Measurements from ENCODE around the gene PTPN5.
"Not testable (repeated sequence)": the region's sequence is repeated elsewhere in the genome, so short reads cannot be mapped to it uniquely, and the experiment has no call there.

PTPN5 gene

DNA sequence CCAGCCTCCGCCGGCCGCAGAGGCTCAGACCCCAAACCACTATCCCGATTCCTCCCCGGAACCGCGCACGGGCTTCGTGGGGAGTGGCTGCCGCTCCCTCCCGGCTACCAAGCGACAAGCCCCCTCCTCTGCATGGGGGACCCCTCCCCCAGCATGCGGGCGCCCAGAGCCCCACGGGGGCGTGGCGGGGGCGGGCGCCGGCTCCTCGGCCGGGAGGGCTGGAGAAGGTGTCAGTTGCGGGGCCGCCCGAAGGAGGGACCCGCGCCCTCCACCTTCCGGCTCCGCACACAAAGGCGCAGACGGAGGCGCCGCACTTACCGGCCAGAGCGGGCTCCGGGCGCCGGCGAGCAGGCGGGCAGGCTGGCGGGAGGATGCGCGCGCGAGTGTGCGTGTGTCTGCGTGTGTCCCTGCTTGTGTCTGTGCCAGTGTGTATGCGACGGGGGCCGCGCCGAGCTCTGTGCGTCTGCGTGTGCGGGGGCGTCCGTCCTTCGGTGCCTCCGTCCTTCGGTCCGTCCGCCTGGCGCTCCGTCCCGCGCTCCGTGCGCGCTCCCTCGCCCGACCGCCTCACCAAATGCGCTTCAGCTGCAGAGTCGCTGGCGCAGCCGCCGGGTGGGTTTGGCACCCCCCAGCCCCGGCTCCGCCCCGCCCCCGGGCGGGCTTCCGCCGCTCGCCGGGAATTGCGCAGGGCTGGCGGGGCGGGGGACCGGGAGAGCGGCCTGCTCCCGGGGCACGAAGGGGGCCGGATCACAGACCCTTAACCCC is at the start of gene PTPN5:
Gene PTPN5, minus strand, starts transcription at position 592 of the 762 bp plus-strand sequence. CDS start 19,840 bp downstream, outside the sequence.
- no peak for DNase-seq

DNA sequence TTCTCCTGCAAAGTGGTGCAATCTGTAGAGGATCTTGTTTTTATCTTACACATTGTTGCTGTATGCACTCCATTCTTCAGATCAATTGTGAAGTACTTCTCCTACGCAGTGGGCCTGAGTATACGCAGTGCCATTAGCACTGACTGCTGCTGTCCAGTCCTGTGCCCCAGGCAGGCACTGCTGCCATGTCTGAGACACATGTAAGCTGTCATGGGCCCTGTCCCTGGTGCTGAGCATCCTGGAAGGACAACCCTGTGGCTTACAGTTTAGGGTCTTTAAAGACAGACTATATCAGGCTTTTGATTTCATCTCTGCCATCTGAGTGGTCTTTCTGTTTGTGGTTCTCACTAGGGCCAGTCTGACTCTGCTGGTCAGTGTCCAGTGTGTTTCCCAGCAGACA is 44.8 kb upstream of the PTPN5 start:
- DNase-seq, result no peak

DNA sequence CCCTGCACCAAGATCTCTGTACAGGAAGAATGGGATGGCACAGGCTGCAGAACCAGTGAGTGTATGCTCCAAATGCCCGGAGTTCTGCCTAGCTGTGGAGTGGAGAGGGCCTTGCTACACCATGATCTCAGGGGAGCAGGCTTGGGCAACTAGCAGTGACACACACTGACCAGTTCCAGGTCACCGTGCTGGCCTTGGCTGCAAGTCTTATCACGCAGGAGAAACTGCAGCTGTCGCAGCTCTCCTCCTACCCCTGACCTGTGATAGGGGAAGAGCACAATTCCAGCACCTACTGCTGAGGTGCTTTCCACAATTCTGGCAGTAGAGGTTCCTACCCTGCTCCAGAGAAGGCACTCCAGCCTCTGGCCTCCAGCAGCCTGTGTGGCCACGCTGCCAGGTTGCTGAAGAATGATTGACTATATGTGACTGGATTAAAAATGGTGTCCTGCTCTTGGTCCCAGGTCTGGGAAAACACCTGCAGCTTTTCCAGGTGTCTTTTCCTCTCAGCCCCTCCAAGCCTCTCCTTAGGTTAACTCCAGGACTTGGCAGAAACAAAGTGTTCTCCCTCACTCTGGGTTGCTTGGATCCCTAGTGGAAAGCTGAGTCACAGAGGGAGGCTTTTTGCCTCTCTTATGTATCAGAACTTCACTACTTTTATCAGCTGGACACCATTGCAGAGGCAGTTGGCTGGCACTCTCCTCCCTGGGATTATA is 43.3 kb upstream of the PTPN5 start:
- no peak for DNase-seq

DNA sequence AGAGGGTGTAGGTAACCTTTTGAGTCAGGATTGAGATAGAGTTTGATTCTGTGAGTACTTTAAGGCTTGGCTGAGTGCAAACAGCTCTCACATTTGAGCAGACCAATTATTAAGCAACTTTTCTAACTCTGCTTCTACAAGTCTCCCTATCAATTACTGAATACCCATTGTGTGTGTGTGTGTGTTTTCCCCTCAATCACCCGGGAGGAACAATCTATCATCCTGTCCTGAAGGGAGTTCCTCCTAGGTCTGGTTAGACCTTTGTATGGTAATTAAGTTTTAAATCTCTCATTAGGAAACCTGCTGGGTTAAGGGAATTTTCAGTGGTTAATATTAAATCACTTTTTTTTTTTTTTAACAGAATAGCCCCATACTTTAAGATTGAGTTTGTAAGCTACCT is 28.6 kb upstream of the PTPN5 start:
- DNase-seq, result not testable (repeated sequence)

DNA sequence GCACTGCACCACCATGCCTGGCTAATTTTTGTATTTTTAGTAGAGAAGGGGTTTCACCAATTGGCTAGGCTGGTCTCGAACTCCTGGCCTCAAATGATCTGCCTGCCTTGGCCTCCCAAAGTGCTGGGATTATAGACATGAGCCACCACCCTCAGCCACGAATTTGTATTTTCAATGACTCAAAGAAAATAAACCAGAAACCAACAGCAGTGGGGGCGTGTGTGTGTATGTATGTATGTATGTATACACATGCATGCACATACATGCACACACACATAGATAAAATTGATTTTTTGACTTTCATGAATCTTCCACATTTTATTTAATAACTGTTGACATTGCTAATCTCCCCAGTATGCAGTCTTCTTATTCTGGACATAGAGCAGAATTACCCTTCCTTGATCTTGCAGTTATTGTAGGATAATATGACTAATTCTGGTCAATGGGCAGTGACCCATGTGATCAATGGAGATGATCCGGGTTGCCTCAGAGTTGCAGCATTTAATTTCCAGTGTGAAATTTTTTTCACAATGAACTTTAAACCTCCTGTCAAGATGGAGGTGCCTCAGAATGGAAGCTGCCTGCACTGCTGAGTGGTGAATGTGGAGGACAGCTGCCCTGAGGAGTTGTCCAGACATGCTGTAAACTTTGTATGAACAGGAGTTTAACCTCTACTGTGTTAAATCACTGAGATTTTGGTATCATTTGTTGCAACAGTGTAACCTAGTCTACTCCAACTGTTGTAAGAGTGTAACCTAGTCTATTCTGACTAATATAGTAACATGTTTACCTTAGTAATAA is 12.8 kb upstream of the PTPN5 start:
- DNase-seq, result no peak

DNA sequence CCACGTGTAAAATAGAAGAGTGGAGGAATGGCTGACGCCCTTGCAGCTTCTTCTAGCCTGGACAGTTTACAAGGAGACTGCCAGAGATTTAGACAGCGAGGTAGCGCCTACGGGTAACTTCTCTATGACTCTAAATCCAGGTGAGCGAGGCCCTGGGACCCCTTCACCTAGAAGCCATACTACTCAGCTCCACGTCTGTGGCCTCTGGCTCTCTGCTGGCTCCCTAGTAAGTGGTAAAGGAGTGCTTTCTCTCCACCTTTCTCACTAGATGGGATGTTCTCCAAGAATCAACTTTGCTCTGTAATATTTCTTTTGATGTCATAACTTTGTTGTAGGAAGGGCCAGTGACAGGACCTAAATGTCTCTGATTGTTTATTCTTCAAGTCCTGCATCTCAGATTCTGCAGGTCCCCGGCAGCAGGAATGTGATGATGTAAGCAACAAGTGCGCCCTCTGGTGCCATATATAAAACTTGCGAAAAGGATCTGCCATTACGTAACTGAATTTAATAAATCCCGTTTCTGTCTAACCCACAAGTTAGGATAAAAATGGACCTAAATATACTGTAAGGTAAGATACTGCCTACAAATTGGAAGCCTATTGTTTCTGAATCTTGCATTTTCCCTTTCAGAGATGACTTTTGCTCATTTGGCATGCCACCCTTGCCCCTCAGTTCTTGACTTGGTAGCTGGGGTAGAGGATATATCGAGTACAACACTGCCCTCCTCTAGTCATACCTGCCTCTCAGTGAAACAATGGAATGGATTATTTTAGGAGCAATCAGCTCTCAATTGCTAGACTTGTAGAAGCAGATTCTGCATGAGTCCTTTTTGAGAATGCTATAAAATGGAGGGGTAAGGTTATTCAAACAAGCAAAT is 11.0 kb upstream of the PTPN5 start:
- DNase-seq, result no peak

DNA sequence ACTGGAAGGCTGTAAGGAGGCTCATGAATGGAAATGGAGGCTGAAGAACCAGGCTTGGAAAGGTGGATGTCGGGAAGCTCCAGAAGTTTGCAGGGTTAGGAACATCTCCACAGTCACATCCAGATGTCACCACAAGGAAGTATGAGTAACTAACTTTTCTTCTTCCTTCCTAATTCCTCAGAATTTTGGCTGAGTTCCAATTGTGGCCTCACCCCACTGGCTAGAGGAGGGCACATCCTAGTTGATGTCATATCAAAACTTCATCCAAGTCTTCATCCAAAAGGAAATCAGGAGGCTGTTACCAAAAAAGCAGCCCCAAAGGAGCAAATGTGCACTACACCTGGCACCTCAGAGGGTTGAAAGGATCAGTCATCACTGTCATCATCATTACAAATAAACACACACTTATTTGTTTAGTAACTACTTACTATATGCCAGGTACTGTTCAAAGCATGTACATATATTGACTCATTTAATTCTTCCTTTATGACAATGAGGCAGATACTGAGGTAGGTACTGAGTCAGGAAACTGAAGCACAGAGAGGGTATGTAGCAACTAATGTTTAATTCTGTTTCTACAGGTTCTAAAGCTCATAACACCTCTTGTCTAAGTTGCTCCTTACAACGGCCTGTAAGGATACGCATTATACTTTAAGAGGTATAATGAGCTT is 7.3 kb upstream of the PTPN5 start:
- no peak for DNase-seq

DNA sequence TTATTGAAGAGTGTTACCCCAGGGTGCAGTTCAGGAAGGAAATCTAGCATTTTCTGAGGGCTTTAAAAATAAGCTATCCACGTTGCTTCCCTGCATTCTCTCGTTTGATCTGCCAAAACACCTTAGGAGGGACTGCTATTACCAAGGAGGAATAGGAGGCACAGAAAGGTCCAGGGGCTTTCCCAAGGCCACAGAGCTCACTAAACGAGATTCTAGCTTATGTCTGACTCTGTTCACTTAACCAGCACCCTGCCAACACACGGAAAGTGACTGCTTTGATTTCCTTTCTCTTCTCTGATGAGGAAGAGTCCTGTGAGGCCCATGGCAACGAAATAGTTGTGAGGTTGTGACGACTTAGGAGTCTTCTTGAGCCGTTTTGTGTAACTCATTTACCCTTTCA is 3.4 kb upstream of the PTPN5 start:
- DNase-seq, result no peak

DNA sequence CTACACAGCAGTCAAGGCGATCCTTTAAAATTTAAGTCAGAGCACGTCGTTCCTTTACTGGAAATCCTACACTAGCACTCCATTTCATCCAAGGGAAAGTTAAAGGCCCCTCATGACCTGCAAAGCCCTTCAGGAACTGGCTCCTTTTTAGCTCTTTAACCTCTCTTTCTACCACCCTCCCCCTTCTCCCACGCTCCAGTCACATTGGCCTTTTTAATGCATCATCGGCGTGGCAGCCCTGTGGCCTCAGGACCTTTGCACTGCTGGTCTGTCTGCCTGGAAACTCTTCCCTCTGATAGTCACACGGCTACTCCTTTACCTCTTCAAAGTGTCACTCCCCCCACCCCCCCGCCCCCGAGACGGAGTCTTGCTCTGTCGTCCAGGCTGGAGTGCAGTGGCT is 1.2 kb upstream of the PTPN5 start:
- DNase-seq, result no peak

DNA sequence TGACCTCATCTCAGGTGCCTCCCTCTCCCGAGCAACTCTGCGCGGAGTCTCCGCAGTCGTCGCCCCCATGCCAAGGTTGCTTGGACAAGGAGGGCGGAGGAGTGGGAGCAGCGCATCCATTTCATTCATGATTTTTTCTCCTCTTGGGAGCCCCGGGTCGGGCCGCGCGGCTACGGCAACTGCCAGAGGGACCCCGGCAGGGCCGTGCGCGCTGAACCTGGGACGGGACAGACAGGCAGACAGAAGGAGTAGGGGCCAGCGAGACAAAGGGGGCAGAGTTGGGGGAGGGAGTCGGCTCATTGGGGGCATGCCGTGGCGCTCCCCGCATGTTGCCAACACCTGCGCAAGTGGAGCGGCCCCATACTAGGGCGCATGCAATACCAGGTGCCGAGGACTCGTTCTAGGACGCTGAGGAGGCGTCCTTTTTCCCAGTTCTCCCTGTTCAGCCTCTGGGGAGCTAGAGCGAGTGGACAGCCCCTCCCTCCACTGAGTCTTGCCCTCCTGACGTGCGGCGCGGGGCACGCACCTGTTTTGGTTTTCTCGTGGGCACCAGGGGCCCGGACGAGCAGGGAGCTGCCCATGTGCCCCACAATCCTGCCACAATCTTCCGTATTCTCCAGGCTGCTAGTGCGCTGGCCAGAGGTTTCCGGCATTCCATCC is 501 bp upstream of the PTPN5 start:
- no peak for DNase-seq

DNA sequence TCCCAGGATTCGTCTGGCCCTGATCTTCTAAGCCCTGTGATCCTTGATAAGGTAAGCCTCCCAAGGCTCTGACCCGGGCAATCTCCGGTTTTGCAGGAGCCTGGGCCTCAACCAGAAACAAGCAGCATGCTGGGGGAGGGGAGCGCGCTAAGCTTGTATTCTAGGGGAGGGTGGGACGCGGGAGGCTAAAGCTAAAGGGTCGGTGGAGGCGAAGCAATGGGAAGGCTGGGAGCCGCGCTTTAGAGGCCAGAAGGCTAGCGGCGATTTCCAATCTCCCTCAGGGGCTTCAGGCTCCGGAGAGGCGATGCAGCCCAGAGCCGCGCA is 753 bp downstream of the PTPN5 start:
- DNase-seq, result no peak

DNA sequence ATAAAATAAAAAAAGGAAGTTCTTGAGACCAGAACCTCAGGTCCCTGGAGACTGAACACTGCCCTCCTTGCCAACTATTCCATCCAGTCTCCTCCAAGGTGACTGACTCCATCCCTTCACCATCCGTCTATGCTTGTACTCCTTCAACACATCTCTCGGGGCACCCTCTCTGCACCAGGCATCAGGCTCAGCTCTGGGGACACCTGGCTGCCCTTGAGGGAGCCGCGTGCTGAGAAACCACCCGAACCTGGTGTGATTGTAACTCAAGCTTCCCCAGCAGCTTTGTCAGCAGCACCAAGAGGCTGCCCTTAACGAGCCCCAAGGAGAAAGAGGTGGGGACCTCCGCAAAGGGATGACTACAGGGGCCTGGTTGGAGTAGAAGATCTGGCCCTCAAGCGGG is 1.7 kb downstream of the PTPN5 start:
- no peak for DNase-seq

DNA sequence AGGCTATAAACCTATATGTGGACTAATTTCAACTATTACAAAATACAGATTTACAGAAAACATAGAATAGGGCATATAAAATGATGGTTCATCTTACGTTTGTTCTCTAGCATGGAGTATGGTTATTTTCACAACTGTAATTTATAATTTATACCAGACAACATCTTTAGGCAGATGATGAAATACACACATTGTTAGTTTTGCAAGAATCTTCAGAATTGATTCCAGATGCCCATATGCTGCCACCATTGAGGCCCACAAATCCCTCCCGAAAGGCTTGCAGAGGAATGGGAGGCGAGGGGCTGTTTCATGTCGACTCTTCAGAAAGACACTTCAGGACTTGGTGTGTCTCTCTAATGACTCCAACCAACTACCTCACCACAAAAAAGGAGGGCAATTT is 6.2 kb downstream of the PTPN5 start:
- no peak for DNase-seq

DNA sequence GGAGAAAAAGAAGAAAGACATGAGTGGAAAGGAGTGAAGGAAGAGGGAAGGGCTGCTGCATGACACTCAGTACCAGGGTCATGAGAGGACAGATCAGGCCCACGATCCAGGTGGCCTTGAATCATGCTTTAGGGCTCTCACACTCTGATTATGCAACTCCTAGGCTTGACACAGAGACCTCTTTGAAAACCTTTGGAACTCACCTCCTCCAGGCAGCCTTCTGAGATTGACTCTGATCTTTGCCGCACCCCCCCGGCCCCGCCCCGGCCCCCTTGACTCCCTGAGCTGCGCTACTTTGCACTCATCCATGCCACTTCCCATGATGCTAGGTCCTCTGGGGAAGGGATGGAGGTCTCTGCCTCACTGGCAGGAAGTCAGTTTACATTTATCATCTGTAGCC is 10.7 kb downstream of the PTPN5 start:
- no peak for DNase-seq

DNA sequence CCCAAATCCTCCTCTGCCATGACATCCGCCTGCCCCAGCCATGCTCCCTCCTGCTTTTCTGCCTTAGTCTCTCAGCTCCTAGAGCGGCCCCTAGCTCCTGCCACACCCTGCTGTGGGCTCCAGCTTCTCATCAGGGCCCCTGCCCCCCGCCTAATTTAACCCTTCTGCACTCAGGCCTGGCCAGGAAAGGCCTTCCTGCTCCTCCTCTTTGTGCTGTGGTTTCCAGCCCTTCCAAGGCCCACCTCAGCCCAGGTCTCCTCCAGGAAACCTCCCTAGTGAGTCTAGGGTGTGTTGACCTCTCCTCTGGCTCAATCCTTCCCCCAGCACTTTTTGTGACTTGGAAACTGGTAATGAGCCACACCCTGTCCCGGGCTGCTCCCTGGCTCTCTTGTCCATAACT is 11.3 kb downstream of the PTPN5 start:
- DNase-seq, result no peak

DNA sequence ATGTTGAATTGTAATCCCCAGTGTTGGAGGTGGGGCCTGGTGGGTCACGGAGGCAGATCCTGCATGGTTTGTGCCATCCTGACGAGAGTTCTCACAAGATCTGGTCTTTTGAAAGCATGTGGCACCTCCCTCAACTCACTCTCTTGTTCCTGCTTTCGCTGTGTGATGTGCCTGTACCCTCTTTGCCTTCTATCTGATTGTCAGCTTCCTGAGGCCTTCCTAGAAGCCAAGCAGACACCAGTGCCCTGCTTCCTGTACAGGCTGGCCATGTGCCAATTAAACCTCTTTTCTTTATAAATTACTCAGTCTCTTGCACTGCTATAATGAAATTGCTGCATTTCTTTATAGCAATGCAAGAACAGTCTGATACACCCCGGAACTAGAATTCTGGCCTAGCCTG is 13.1 kb downstream of the PTPN5 start:
- DNase-seq, result no peak

DNA sequence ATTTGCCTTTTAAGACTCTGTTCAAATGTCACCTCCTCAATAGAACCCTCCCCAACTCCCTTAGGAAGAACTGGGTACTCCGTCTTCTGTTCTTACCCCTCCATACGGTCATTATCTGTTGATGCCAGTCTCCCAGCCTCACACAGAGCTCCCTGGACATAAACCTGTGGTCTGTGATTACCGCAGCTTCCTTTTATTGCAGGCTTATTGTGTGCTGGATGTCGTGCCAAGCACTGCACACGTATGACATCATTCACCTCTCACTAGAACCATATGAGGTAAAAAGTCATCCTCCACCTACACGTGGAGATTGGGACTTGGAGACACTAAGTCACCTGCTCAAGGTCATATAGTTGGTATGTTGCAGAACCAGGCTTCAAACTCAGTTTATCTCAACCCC is 15.3 kb downstream of the PTPN5 start:
- no peak for DNase-seq

DNA sequence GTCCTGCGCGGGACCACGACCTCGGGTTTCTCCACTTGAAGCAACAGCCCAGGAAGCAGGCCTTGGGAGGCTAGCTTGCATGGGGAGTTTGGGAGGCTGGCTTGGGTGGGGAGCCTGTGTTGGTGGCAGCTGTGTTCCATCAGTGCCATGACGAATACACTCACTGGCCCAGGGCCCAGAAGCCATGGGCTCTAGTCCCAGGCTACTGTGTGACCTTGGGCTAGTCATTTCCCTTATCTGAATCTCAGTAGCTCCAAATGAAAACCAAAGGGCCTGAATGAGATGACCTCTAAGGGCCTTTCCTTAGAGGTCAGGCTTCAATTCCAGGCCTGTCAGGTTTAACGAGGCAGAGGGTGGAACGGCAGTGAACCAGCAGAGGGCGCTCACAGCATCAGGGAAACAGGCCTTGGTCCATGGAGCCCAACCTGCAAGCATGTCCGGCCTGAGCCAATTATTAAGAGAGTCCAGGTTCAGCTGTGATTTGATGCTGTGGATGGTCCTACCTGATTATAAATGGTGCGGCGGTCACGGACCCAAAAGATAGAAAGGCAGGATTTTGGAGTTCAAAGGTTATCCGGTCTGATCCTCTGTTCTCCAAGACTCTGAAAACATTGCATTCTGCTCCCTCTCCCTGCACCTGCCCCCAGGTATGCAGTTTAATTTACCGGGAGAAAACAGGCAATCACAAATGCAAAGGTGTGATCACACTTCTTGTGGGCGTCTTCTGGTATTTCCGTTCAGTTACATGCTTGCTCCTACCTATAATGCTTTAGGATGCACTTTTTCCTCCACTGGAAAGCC is 15.9 kb downstream of the PTPN5 start:
- peak; percentile 52 for DNase-seq

DNA sequence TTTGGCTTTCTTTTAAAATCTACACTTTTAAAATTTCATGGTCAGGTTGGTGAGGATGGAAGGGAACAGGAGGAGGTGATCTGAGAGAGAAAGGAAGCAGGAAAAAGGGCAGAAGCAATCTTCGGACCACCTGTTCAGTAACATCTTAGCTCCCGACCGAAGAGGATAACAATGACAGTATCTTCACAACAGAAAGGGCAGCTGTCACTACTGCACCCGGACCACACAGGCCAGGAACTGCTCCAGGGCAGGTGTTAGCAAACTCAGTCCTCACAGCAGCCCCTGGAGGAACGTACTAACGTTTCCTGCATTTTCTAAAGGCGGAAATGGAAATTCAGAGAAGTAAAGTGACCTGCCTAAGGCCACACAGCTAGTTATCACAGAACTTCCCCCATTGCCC is 16.8 kb downstream of the PTPN5 start:
- DNase-seq, result no peak

DNA sequence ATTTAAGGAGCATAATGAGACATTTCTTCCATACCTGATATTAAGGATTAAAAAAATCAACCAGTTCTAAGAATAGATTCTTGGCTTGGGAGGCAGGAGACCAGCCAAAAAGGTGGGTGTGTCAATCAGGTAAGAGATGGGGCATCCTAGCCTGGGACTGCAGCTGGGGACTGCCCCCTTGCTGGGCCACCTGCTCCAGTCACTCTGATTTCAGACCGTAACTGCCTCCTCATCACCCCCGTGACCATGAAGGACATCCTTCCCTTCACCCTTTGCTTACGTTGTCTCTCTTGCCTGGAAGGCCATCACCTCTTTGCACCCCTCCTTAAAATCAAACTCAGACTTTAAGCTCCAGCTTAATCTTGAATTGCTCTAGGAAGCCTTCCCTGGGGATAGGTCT is 17.9 kb downstream of the PTPN5 start:
- DNase-seq, result no peak

DNA sequence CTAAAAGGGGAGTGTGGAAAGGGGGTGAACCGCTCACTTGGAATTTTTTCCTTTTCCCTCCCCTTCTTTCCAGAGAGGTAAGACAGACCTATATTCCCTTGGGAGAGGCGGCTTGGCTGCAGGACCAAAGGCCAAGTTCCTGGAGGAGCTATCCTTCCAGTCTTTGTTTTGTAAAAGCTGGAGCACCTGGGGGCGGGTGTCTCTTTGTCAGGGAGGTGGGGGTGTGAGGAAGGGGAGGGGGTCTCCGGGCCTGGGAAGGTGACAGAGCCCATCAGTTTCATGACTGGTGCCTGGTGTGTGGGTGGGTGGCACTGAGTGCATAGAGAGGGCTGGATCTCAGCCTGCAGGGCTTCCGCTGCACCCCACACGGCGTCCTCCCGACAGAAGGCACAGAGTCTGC is 18.5 kb downstream of the PTPN5 start:
- DNase-seq, result no peak

Data from 8988T (cell line).